Gastroesophageal sphincter (tissue), 3 donors: ENCODE measurements around the gene P3H3.
"Not testable (repeated sequence)": the region's sequence is repeated elsewhere in the genome, so short reads cannot be mapped to it uniquely, and the experiment has no call there.

Experiments used
- EP300 ChIP-seq: sonication (generic); formaldehyde crosslinking; IDR thresholded peaks from one replicate; pipeline ENCODE4 v1.6.1; 2017; ENCODE audit warnings: antibody characterized with exemption, mild to moderate bottlenecking
- POLR2A ChIP-seq, 2 donors: fragments of 450-650 bp; IDR thresholded peaks; one replicate each; pipeline ENCODE4 v1.6.1; 2017; ENCODE audit warnings: antibody characterized with exemption in 2 of 2, mild to moderate bottlenecking in 2 of 2, moderate library complexity in 1 of 2
- POLR2AphosphoS5 ChIP-seq: sonication (generic); formaldehyde crosslinking; IDR thresholded peaks from one replicate; pipeline ENCODE4 v1.6.1; 2017; ENCODE audit warnings: antibody characterized with exemption
- TF ChIP-seq, protein P1 (sequence below), 4 experiments: fragments of 200-600 bp in 2 of 4; fragments of 450-650 bp in 2 of 4; sonication (generic) in 1 of 4; IDR thresholded peaks; one replicate each; pipeline ENCODE4 v1.5.1; 2017 to 2019; ENCODE audit warnings: antibody characterized with exemption in 4 of 4, mild to moderate bottlenecking in 2 of 4, moderate library complexity in 2 of 4

- TF ChIP-seq, protein P1, sequence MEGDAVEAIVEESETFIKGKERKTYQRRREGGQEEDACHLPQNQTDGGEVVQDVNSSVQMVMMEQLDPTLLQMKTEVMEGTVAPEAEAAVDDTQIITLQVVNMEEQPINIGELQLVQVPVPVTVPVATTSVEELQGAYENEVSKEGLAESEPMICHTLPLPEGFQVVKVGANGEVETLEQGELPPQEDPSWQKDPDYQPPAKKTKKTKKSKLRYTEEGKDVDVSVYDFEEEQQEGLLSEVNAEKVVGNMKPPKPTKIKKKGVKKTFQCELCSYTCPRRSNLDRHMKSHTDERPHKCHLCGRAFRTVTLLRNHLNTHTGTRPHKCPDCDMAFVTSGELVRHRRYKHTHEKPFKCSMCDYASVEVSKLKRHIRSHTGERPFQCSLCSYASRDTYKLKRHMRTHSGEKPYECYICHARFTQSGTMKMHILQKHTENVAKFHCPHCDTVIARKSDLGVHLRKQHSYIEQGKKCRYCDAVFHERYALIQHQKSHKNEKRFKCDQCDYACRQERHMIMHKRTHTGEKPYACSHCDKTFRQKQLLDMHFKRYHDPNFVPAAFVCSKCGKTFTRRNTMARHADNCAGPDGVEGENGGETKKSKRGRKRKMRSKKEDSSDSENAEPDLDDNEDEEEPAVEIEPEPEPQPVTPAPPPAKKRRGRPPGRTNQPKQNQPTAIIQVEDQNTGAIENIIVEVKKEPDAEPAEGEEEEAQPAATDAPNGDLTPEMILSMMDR (IDR thresholded peaks at IDR 0.05), result not testable (repeated sequence)
- not testable (repeated sequence) for TF ChIP-seq POLR2A (IDR thresholded peaks at IDR 0.05); POLR2AphosphoS5; EP300
Measured at GRCh38 chr12:6865307-6865706, 37.1 kb downstream of the P3H3 start.
